ENCODE results near the gene EHMT1.
"Not testable (repeated sequence)": the region's sequence is repeated elsewhere in the genome, so short reads cannot be mapped to it uniquely, and the experiment has no call there.

Gene EHMT1

DNA sequence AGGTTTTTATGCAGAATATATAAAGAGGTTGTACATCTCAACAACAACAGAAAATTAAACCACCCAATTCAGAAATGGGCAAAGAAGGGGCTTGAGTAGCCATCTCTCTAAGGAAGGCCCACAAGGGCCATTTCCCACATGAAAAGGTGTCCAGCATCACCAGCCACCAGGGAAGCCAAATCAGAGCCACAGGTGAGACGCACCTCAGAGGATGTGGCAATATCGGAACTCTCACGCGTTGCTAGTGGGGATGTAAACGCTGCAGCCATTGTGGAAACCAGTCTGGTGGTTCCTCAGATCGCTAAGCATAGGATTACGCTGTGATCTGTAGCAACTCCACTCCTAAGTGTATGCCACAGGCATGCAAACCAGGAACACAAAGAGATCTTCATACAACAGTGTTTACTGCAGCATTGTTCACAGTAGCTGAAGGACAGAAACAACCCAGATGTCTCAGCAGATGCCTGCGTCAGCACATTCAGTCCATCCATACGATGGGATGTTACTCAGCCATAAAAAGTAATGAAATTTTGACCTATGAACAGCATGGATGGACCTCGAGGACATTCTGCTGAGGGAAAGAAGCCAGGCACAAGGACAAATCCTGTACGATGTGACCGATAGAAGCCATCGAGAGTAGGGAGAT is 174.5 kb downstream of the EHMT1 start:
- no peak for DNase-seq

DNA sequence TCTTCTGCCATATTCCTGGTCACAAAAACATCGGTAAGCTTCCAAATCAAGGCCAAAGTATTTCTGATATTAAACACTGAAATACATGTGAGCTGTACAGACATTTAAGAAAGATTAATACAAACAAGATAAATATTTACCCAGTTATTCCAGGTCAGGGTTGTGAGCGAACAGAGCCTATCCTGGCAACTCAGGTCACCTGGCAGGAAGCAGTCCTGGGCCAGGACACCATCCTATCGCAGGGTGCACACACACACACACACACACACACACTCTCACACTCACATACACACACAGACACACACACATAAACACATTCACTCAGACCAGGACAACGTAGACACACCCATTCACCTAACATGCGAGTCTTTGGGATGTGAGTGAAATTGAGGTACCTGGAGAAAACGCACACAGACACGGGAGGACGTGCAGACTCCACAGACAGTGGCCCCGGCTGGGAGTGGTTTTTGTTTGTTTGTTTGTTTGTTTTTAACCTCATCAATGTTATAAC is 176.4 kb downstream of the EHMT1 start:
- no peak for DNase-seq

DNA sequence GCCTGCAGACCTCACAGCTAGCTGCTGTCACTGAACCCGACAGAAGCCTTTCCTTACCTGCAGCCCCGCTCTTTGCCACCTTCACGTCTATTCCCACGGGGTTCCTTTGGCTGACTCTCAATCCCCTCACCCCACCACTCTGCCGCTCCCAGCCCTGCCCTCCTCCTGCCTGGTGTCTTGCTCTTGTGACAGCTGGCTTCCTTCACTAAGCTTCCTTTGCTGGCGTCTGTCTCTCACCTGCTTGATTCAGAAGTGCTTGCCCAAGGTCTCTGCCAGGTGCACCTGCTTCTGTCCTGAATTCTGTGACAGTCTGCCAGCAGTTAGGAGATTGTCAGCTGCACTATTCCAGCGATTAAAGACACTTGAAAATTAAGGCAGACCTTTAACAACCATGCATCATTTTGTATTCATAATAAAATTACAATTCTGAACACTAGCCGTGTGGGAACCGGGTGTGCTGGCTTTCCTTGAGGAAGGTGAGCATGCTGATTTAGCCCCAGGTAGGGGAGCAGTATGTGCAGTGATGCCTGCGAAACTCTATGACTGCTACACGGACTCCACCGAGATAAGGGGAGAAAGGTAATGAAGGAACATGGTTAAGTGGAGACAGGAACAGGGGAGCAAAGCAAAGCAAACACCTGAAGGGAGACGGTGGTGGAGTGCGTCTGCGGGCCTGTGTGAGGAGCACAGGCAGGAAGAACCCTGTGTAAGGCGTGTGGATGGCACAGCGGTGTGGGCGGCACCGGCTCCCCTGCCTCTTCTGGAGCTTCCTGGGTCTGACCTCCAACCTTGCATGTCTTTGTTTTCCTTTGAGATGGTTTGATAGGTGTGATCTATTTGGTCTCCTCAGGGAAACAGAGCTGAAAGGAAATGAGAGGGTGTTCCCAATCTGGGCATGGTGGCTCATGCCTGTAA is 178.7 kb downstream of the EHMT1 start:
- DNase-seq = no peak

DNA sequence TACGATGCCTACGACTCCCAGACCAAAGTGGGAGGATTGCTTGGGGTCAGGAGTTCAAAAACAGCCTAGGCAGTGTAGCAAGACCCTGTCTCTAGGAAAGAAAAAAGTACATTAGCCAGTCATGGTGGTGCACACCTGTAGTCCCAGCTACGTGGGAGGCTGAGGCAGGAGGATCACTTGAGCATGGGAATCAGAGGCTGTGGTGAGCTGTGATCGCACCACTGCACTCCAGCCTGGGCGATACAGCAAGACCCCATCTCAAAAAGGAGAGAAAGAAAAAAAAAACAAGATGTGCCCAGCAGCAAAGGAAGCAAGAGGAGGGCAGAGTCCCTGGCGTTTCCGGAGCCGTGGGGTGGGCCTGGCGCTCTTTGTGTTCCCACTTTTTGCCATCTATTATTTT is 179.3 kb downstream of the EHMT1 start:
- no peak for DNase-seq

DNA sequence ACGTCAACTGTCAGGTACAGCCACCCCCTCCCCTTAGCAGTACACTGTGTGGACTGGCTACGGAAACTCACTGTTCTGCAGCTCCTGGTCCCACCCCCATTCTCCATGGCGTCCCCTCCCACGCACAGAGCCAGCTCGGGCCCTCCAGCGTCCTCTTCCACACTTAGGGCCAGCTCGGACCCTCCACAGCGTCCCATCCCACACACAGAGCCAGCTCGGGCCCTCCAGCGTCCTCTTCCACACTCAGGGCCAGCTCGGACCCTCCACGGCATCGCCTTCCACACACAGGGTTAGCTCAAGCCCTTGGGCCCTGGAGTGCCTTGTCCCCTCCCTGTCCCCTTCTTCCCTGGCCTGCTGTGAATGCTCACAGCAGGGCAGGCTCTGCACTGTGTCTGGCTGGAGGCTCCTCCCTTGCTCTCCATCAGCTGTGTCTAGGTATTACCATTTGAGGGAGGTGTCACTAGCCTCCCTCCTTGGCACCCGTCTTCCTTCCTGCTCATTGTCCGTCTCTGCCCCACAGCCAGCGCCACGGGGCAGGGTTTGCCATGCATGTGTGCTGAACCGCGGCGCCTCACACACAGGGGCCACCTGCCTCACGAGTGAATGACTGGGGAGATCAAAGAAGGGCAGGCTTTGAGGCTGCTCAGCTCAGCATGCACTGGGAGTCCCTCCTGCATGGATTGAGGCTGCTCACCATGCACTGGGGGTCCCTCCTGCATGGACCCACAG is 180.3 kb downstream of the EHMT1 start:
- no peak for DNase-seq

DNA sequence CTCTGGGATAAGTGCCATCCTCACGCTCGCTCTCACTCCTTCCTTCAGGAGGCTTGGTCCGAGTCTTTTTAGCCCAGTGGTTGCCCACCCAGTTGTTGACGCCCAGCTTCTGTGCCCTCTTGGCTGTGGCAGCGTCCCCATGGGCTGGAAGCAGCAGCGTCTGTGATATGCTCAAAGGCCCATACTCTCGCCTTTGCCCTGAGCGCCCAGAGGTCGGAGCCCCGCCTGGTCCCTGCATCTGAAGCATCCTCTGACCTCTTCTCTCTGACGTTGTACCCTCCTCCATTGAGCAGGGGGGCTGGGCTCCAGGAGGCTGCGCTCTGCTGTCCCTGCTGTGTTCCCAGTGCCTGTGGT is 180.8 kb downstream of the EHMT1 start:
- DNase-seq = no peak

DNA sequence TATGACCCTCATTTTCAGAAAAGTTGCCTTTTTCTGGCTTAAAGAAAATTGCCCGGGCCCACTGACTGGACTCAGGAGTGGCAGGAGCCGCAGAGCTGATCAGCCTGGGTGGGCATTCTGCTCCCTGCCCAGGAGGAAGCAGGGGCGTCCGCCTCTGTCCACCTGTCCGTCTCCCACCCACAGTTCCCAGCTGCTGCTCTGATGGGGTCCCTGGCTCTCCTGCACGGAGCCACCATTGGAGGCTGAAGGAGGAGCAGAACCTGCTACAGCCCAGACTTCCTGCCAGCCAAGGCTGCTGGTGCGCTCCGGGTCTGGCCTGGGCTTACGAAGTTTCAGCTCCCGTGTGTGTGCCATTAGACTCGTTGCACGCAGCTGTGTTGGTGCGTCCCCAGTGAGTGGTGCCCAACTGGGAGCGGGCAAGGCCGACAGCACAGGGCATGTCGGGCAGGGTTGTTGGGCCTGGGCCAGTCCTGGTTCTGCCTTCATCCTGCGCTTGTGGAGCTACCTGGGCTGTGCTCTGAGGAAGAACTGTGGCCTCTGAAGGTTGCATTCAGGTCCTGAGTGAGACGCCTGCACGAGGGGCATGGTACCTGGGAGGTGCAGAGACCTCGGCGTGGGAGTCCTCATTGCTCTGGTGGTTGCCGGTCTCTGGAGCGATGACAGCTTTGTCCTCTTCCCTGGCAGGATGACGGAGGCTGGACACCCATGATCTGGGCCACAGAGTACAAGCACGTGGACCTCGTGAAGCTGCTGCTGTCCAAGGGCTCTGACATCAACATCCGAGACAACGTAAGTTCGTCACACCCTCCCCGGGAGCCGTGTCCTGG is 181.6 kb downstream of the EHMT1 start:
- no peak for DNase-seq

DNA sequence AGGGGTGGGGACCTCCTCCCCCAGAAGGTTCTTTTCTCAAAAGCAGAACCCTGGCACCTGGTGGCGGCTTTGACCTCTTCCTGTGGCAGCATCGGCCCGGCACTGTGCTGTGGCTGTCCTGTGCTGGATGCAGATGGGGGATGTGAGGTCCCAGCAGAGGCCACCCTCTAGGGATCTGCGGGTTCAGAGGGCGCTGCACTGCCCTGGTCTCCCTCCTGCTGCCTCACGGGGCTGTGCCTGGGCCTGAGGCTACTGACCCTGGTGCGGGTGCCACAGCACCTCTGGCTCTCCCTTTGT is 182.2 kb downstream of the EHMT1 start:
- no peak for DNase-seq

DNA sequence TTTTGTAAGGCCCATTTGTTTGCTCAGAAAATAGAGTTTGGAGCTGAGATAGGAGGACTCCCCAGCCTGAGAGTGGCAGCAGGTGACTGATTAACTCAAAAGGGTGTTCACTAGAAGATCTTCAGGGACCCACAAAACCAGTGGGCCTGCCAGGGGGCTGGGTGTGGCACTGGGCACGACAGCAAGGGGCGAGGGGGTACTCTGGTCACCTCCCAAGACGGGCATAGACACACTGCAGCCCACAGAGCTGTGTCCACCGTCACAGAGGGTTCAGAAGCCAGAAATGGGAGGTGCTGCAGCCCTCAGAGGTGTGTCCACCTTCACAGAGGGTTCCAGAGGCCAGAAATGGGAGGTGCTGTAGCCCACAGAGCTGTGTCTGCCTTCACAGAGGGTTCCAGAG is 183.2 kb downstream of the EHMT1 start:
- DNase-seq = no peak

DNA sequence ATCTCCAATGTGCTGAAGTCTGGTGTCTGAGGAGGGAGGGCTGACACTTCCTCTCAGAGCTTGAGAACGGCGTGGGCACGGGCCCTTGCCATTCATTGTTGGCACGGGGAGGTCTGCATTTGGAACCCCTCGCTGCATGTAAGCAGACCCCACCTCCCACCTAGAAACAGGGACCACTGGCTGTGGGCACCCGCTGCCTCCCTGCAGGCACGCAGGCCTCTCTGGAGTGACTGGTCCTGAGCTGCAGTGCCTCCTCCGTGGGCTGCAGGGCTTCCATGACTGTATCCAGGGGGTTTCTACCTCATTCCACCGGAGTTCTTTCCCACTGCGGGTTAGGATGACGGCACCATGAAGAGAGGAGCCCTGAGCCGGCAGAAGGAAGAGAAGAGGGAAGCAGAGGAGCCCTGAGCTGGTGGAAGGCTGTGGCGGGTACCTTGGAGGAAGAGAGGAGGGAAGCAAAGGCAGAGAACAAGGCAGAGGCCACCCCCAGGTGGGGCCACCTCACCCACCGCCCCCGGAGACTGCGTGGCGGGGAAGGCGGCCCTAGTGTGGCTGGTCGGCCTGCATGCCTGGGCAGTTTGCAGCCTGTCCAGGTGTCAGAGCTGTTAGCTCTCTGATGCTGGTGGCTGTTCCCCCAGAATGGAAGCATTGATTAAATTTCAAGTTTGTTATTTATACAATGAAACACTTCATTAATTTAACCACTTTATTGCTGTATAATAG is 183.9 kb downstream of the EHMT1 start:
- DNase-seq = no peak

DNA sequence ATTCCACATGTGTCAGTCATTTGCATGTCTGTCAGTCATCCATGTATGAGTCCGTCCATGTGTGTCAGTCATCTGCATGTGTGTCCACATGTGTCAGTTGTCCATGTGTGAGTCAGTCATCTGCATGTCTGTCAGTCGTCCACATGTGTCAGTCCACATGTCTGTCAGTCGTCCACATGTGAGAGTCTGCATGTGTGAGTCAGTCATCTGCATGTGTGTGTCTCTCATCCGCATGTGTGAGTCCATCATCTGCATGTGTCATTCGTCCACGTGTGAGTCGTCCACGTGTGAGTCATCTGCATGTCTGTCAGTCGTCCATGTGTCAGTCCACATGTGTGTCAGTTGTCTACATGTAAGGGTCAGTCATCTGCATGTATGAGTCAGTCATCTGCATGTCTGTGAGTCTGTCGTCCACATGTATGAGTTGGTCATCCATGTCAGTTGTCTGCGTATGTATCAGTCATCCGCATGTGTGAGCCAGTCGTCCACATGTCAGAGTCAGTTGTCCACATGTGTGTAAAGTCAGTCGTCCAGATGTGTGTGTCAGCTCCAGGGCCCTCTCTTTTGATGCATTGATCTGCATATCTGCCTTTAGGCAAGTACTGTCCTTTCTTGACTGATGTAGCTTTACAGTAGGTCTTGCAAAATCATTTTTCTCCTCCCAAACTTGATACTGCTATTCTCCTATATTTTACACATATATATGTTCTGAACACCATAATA is 186.3 kb downstream of the EHMT1 start:
- DNase-seq = no peak

DNA sequence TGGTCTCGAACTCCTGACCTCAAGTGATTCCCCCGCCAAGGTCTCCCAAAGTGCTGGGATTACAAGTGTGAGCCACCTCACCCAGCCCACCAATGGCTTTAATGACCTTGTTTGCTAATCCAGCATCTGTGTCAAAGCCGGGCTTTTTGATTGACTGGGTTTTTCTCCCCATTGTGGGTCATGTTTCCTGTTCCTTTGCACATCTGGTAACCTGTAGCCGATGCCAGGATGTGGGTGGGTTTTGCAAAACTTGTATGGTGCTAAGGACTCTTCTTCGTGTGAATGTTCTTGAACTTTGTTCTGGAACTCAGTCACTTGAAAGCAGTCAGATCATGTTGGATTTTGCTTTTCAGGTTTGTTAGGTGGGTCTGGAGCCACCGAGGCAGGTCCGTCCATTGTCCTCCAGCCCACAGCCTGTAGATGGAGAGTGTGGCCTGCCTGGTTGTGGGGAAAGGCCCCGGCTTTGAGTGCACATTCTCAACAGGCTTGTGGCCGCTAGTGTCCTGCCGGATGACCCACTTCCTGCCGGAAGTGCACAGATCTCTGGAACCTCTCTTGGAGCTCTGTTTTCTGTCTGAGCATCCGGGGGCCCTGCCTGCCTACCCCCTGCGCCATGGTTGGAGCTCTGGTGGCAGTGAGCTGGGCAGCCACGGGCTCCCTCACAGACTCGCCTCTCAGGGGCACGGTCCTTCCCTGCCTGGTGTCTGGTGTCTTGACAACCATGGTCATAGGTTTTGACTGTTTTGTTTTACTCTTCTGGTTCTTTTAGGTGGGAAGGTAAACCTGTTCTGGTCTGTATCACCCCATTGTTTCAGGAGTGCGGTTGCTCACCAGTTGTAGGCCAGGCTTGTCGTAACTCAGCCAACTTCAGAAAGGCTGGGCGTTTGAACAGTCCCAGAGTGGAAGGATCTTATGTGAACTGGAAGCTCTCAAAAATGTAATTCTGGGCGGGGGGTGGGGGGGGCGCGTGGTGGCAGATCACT is 189.2 kb downstream of the EHMT1 start:
- no peak for DNase-seq

DNA sequence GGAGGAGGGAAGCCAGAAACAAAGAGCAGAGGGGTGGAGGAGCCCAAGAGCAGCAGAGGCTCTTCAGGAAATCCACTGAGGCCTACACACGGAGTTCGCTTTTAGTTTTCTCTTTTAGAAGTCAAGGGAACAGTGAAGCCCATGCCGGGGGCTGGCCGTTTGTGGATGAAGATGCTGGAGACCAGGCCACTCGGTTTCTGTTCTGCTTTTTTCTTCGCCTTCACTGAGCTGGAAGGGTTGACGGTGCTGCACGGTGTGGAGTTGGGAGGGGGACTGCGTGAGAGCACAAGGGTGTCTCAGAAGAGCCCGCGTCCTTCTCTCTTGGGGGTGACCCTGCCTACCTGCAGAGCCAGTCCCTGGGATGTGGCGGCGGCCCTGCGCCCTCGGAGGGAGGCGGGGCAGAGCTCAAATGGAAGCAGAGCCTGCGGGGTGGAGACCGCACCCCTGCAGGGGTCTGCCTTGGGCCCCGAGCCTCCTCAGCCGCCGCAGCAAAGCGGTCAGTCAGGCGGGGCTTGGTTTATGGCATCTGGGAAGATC is 190.3 kb downstream of the EHMT1 start:
- DNase-seq = no peak

DNA sequence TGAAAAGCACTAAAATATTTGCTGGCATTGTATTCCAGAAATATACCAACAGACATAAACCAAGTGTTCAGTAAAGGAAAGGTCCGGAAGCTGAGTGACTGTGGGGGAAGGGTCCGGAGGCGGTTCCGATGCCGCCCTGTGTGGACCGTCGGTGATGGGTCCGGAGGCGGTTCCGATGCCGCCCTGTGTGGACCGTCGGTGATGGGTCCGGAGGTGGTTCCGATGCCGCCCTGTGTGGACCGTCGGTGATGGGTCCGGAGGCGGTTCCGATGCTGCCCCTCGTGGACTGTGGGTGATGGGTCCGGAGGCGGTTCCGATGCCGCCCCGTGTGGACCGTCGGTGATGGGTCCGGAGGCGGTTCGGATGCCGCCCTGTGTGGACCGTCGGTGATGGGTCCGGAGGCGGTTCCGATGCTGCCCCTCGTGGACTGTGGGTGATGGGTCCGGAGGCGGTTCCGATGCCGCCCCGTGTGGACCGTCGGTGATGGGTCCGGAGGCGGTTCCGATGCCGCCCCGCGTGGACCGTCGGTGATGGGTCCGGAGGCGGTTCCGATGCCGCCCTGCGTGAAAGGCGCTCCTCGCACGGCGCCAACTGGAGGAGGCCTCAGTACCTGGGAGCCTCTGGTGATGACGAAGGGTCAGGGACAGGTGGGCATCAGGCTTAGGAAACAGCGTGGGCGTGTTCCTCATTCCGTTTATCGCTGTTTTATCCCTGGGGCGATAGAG is 191.1 kb downstream of the EHMT1 start:
- DNase-seq = not testable (repeated sequence)

DNA sequence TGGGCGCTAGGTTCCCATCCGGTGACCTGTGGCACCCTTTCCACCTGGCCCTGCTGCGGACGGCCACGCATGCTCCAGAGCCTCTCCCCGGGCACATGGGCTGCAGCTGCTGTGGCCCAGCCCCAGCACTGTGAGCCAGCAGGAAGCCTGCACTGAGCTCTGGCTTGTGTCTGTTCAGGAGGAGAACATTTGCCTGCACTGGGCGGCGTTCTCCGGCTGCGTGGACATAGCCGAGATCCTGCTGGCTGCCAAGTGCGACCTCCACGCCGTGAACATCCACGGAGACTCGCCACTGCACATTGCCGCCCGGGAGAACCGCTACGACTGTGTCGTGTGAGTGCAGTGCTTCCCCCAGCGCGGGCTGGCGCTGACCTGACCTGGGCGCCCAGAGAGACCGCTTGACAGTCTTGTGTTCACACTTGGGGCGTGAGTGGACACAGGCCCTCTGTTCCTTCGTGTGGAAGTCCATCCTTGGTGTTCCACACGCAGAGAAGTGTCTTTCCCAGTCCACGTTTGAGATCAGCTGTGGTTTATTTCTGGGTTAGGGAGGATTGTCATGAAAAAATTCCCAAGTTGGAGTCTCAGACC is 192.6 kb downstream of the EHMT1 start:
- no peak for DNase-seq

DNA sequence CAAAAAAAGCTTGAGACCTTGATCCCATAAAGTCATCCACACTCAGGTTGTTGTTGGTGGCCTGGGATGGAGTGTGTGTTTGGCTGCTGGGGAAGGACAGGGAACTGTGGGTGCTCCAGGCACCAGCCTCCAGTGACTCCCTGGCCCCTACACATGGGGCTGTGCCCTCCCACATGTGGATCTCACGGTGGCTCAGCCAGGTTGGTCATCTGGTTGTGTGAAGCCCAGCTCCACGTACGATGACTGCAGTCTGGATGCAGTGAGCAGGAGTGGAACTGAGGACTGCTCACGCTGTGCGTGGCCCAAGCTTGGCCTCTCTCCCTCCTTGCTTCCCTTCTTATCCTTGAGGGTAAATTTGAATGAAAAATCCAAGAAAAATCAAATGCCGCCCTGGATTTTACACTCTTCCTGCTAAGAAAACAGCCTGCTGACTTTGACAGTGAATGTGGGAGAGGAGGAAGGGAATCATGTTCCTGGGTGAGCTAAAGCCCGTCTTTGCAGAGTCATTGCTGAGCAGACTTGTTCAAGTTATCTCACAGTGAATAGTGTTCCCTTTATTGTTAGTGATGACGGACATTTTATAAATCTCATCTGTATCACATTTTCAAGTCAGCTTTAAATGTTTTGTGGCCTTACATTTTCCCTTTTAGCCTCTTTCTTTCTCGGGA is 193.7 kb downstream of the EHMT1 start:
- DNase-seq = no peak

DNA sequence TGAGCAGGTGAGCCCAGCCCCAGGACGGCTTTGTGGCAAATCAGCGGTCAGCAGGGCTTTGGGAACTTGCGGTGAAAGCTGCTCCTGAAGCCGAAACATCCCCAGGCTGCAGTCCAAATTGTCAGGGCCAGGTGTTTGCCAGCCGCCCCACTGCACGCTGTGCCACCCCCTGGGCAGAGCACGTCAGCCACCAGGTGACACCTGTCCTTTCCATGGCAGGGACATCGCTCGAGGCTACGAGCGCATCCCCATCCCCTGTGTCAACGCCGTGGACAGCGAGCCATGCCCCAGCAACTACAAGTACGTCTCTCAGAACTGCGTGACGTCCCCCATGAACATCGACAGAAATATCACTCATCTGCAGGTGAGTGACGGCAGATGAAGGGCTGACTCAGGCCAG is 194.4 kb downstream of the EHMT1 start:
- DNase-seq = no peak
